SW 1271 (cell line): ENCODE results near the gene CIAO3.
"Not testable (repeated sequence)": the region's sequence is repeated elsewhere in the genome, so short reads cannot be mapped to it uniquely, and the experiment has no call there.

ENCODE experiments used
- DNase-seq, 2 experiments: peaks; one replicate each; lab custom pipeline; 2025; lab: John Stamatoyannopoulos, UW

CIAO3 gene

DNA sequence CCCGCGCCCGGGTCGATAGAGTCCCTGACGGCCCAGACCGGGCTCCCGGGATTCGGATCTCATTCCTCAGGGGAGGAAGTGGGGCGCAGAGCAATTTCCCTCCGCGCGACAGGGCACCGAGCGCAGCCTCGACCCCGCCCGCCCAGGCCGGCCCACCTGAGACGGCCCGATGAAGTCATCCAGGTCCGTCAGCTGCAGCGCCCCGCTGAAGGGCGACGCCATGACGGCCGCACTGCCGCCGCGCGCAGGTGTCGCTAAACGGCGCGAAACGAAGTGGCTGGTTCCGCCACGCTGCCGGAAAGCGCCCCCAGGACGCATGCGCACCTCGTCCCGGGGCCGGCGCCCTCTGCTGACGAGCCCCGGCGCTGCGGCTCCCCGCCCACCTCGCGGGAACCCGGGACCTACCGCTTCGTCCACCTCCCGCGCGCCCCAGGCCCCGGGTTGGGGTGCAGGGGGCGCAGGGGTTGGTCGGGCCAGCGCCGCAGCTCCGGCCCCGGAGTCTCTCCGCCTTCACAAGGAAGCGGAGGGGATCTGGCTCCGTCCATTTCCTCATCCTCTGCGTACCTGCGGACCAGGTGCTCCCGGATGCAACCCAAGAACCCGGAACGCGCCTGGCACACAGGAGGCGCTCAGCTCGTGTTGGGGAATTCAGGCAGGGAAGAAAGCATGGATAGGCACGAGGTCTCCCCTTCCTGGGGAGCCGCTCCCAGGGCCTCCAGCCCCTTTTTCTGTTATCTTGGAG is at the start of gene CIAO3:
TSS of gene CIAO3 (minus strand) at position 234 of the 742 bp plus-strand sequence. CDS start at position 222, 12 bp downstream.
- peak; percentile 37 to 55 for DNase-seq

DNA sequence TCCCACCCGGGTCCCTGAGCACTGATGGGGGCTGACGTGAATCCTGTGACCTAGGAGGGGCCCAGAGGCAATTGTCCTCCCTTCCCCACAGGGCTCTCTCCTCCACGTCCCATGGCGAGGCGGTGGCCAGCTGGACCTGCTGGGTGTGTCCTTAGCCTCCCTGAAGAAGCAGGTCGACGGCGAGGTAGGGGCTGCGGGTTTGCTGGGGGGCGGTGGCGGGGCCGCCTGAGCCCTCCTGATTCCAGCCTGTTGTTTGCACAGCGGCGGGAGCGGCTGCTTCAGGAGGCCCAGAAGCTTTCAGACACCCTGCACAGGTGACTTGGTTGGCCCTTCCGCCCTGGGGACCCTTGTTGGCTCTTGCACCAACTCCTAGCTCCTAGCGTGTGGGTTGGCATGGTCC is 49.3 kb upstream of the CIAO3 start:
- DNase-seq, result no peak

DNA sequence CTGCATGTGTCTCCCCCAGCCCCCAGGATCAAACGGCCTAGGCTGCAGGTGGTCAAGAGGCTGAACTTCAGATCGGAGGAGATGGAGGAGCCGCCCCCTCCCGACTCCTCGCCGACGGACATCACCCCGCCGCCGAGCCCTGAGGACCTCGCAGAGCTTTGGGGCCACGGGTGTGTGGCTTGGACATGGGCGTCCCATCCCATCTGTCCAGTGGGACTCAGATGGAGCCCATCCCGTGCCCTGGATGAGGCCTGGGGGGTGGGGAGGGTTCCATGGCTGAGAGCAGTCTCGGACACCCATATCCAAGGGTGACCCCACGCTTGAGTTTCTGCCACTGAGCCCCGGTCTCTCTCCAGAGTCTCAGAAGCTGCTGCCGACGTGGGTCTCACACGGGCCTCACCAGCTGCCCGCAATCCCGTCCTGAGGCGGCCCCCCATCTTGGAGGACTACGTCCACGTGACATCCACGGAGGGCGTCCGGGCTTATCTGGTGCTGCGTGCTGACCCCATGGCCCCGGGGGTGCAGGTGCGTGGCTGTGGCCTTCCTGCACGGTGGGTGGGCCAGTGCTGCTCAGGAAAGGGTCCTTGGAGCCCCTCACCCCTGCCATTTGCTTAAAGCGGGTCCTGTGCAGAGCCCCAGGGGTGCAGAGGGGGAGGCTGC is 48.5 kb upstream of the CIAO3 start:
- DNase-seq, result no peak

DNA sequence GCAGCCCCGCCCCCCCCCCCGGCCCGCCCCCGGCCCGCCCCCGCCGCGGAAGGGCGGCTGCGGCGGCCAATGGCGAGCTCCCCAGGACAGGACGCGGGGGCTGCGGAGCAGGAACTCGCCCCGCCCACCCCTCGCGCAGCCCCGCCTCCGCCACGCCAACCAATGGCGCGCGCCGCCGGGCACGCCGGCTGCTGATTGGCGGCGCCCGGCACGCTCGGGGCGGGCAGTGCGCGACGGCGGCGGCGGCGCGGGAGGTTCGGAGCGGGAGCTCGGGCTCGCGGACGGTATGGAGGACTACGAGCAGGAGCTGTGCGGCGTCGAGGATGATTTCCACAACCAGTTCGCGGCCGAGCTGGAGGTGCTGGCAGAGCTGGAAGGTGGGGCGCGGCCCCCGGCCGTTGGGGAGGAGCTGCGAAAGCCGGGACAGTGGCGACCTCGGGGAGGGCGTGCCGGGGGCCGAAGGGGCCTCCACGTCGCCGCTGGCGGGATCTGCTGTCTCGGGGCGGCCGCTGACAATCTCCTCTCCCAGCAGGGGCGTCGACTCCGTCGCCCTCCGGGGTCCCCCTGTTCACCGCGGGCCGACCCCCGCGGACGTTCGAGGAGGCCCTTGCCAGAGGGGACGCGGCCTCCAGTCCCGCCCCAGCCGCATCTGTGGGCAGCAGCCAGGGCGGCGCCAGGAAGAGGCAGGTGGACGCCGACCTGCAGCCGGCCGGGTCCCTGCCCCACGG is 47.8 kb upstream of the CIAO3 start, which contains the start of gene CHTF18:
TSS of gene CHTF18 (plus strand) at position 222 of the 728 bp plus-strand sequence. CDS start at position 287, 65 bp downstream.
- peak in 1 of 2 experiments; percentile 60 for DNase-seq

DNA sequence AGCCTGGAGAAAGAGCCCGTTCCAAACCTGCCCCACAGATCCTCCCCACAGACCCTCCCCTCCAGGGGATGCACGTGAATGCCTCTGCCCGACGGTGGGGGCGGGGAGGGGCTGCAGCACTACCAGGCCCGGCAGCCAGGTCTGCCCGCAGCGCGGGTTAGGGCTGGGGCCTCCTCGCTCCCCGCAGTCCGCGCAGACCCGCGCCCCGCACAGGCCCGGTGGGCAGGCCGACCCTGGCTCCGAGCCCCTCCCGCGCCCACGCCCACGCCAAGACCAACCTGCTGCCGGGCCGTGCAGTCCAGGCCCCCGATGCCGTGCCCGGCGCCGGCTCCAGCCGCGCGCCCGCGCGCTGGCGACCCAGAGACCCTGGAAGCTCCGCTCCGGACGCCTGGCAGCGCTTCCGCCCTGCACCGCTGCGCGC is 47.2 kb upstream of the CIAO3 start, which contains the start of gene RPUSD1:
TSS of gene RPUSD1 (minus strand) at position 404 of the 421 bp plus-strand sequence. CDS start 644 bp downstream, outside the sequence.
- DNase-seq, result no peak

DNA sequence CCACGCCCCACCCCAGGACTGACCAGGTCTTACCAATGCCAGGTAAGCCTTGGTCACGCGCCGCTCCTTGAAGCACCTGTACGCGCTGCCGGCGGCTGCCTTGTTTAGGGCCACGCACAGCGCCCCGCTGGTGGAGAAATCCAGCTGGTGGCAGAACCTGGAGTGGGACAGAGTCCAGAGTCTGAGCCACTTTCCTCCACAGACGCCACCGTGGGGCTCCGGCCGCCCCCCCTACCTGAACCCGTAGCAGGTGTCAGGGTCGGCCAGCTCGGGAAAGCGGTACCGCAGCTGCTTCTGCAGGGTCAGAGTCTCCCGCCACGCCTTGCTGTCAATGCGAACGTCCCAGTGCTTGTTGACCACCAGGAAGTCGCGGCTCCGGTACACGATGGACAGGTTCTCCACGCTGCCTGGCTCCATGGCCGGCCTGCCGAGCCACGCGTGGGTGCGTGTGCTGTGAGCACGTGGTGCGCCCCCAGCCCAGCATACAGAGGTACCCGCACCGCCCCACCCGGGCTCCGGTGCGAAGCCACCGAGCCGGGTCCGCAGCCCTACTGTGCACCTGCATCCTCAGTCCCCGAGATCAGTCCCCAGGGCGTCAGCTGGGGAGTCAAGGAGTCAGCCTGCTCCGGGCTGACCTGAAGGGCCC is 46.6 kb upstream of the CIAO3 start:
- DNase-seq, result no peak

DNA sequence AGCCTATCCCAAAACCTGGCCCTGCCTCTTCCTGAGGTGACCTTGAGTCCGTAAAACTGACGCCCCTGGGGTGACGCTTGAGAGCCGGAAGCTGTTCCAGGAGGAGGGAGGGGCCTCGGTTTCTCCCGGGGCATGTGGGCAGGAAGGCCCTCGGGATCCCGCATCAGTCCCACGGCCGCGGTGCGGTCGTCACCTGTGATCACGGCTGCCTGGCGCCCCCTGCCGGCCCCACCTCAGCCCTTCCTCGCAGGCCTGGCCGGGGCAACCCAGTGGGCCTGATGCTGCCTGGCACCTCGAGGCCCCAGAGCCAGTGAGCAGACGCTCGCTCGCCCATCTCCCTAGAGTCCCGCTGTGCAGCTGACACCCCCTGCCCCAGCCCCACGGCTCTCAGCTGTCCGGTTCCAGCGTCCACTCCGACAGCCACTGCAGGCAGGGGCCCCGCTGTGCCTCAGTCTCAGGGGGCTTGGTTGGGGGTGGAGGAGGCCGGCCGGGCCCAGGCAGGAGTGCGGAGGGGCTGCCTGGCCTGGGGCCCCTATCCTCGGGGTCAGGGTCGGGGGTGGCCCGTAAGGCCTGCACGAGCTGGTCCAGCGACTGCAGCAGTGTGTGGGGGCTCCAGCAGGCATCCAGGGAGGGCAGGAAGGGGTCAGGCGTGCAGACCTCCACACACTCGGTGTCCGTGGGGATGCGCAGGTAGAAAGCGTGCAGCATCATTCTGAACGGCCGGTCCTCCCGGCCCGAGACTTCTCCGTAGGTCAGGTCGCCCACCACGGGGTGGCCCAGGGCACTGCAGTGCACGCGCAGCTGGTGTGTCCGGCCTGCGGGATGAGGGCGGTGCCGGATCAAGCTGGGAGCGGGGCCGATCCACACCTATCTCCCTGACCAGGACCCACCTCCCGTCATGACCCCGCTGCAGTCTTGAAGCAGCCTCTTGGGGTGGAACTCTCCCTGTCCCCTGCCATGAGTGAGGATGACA is 45.1 kb upstream of the CIAO3 start:
- DNase-seq, result peak in 1 of 2 experiments; percentile 20

DNA sequence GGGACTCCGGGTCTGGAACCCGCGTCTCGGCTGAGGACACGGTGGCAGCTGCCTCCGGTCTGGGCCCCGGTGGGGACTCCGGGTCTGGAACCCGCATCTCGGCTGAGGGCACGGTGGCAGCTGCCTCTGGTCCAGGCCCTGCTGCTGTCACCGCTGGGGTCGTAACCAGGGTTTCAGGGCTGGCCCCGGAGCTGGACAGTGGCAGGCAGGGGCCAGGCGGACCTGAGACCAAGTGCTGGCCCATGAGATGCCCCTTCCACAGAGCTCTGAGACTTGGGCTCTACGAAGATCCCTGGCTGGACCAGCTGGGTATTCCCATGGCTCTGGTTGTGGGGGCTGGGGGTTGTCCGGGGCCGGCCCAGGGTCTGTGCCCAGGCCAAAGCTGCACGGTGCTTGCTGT is 43.6 kb upstream of the CIAO3 start:
- no peak for DNase-seq

DNA sequence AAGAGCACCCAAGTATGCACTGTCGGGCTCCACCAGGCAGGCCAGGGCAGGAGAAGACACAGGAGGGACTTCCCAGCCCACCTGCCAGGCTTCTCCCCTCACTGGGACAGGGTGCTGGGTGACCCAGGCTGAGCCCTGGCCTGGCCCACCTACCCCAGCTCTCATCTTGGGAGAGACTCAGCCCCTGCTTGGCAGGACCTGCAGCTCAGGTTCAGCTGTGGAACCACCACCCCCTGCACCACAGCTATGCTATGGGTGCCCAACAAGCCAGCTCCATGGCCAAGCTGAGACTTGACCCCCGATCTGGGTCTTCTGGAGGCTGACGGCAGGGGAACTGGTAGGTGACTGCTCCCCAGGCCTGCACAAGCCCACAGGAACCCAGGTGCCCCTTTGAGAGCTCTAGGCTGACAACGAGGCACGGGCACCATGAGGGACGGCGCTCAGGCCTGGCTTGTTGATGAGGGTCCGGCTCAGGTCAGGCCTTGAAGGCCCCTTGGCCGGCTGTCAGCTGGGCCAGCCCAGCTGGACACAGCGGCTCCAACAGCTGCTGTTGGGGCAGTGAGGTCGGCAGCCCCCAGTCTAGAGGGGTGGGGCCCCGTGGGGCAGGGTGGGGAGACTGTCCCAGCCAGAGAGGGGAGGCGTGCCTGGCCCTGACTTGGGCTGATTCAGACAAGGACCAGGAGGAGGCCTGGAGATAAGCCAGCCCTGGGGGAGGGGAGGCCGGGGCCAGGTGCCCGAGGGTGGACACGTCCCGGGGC is 42.8 kb upstream of the CIAO3 start:
- no peak for DNase-seq

DNA sequence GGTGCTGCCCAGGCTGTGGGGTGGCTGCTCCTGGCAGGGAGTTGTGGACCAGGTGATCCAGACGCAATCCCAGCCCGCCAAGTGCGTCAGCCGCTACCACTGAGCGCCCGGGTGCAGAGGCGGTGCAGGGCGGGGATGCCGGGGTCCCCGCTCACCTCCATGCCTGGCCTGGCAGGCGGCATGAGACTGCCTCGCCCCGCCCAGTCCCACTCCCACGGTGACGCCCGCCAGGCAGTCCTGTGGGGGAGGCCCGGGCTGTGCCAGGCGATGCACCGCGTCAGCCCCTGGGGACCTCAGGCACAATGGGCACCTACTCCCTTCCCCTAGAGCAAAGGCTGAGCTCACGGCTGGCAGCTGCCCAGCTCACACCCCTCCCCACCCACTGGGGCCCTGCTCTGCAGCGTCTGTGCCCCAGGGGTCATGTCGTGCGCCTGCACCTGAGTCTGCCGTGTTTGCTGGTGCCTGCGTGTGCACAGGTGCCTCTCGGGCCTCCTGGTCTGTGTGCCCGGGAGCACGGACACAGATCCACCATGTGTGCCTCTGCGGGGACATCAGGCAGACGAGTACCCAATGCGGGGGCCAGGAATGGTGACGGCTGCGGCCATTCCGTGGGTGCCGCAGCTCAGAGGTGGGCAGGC is 42.1 kb upstream of the CIAO3 start:
- DNase-seq, result no peak

DNA sequence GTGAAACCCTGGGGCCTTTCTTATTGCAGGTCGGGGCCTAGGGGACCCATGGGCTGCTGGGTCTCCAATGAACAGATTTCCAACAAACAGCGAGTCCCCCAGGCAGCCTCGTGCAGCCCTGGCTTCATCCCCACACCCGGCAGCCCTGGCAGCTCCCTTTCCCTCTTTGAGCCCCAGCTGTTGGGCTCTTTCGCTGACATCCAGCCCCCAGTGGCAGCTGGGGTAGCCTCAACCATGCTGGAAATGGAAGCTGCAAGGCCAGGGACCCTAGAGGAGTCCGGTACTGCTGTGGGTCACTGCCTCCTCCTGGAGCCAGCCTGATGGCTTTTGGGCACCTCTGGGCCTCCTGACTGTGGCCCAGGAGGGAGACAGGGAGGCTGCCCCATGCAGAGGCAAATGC is 41.5 kb upstream of the CIAO3 start:
- DNase-seq, result no peak

DNA sequence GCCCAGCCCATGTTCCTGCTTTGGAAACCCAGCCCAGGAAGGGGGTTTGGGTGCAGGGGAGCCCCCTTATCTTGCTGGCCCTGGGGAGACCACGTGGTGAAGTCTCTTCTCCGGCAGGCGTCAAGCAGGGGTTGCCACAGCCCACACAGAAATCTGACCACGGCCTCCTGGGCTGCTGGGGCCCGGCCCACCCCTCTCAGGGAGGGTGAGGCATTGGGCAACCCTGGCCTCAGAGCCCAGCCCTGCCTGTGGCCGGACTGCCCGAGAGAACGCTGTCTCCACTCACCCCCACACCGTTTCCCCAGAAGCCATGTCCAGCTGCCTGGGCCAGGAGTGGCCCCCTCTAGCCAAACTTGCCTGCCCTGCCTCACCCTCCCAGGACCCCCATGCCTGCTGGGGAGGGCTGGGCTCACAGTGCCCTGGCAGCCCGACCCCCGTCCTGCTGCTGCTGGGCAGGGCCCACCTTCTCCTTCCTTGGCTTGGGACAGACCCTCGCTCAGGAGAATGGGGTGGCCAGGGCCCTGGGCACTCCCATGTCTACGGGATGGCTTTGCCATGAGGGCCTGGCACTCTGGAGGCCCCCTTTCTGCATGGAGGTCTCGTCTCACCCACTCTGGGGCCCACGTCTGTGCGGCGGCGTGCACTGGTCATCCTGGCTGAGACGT is 40.7 kb upstream of the CIAO3 start:
- DNase-seq, result no peak

DNA sequence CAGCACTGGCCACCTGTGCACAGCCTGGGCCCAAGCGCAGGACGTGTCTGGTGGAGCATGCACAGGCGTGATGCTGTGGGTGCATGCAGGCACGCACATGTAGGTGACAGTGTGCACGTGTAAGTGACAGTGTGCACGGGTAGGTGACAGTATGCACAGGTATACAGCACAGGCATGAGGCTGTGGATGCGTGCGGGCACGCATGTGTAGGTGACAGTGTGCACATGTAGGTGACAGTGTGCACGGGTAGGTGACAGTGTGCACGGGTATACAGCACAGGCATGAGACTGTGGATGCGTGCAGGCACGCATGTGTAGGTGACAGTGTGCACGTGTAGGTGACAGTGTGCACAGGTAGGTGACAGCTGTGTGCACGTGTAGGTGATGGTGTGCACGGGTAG is 39.5 kb upstream of the CIAO3 start:
- DNase-seq, result no peak

DNA sequence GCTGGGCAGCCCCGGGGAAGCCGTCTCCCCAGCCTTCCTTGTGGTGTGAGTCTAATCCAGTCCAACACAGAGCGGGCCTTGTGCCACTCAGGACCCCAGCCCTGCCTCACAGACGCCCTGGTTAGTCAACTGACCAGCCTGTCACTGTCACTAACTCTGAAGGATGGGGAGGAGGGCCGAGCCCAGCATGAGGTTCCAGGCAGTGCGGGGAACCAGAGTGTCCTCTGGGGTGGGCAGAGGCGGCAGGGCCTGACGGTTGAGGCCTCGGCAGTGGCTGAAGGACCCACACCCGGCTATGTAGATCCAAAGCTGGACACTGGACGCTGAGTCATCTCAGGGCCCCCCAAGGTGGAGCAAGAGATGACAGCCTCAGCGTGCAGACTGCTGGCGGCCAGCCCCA is 38.8 kb upstream of the CIAO3 start:
- no peak for DNase-seq

DNA sequence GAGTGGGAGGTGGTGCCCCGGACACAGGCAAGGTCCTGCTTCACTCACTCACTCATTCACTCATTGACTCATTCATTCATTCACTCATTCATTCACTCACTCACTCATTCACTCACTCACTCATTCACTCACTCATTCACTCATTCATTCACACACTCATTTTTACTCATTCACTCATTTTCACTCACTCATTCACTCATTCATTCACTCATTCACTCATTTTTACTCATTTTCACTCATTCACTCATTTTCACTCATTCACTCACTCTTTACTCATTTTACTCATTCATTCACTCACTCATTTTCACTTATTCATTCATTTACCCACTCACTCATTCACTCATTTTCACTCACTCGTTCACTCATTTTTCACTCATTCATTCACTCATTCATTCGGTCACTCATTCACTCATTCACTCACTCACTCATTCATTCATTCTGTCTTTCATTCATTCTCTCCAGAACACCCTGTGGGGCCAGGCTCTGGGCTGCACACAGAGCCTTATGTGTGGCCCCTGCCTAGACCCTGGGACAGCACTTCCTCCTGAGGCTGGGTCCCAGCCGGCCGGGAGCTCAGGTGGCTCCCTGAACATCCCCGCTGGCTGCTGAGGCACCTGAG is 38.2 kb upstream of the CIAO3 start:
- no peak for DNase-seq

DNA sequence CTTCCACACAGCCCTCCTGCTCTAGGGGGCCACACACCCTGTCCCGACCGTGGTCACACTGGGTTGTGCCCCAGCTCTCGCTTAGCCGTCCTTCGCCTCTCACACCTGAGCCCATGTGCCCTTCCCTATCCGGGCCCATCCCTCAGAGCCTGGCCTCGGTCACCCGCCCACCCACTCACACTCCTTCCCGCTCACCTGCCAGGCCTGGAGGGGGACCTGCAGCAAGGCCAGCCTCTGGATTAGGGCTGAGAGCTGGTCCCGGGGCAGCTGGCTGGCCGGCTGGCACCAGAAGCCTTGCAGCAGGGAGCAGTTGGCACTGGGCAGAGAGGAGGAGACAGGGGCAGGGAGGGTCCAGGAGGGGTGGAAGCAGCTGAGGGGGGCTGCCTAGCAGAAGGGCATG is 37.6 kb upstream of the CIAO3 start:
- DNase-seq, result no peak

DNA sequence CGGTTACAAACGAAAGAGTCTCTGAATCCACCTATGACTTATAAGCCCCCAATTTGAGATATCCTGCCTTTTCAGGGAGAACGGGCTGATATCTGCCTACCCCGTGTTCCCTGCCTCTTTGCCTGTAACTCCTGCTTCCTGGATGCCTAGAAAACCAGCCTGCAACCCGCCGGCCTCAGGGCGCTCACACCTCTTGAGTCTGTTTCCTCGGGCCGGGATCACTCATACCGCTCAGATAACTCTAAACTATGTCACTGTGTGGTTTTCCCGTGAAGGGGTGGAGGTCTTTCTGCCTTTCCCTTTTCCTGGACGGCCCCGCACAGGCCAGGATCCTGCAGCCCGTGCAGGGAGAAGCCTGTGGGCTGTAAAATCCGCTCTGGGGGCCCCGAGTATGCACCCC is 37.0 kb upstream of the CIAO3 start:
- DNase-seq, result no peak

DNA sequence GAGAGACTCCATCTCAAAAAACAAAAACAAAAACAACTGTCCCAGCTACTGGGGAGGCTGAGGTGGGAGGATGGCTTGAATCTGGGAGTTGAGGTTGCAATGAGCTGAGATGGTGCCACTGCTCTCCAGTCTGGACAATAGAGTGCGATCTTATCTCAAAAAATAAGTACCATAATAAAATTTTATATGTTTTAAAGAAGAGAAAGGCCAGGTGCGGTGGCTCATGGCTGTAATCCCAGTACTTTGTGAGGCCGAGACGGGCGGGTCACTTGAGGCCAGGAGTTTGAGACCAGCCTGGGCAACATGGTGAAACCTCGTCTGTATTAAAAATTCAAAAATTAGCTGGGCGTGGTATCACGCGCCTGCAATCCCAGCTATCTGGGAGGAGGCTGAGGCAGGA is 36.0 kb upstream of the CIAO3 start:
- no peak for DNase-seq

DNA sequence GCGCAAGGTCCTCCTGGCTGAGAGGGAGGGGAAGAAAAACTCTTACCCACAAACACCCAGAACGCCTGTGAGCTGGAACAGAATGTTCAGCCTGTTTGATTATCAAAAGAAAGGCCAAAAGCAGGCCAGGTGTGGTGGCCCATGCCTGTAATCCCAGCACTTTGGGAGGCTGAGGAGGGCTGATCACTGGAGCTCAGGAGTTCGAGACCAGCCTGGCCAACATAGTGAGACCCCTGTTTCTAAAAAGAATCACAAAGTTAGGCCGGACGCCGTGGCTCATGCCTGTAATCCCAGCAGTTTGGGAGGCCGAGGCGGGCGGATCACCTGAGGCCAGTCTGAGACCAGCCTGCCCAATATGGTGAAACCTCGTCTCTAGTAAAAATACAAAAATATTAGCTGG is 35.5 kb upstream of the CIAO3 start:
- DNase-seq, result not testable (repeated sequence)
